ENCODE data around the gene SCN2A. TPM values are rescaled to one million over a fixed set of nuclear protein-coding genes. Genes with fewer than 3 reads are reported as not detected.

SCN2A gene
- total and polyA plus RNA-seq, 2 donors (not counting 1 experiment from before 2014, with no cell fraction given) = 0.22 to 0.24 TPM

GRCh38 chr2:165369898-165370296 is 130.7 kb downstream of the SCN2A start:
- H3K27me3 Mint-ChIP-seq = no peaks in the 10 kb centered on the region
- no peaks in the 10 kb centered on the region for H3K9me3 Mint-ChIP-seq (ENCODE audit: insufficient read depth)
- ChIA-PET POLR2A (no interaction called here), CTCF (no interaction called here)
- H3K36me3 ChIP-seq (replicated peaks in 1 of 2; ENCODE audit: control extremely low read depth in 1 of 2, control insufficient read depth in 1 of 2, extremely low read depth in 1 of 2, insufficient read depth in 2 of 2, low read length in 1 of 2) = no peaks in the 10 kb centered on the region
- H3K4me3 ChIP-seq (ENCODE audit: control extremely low read depth in 1 of 5, extremely low read depth in 1 of 5, insufficient read depth in 1 of 5, low read depth in 2 of 5, low read length in 4 of 5) = no peak overlapping the region
- no peak overlapping the region for H2AFZ ChIP-seq (ENCODE audit: insufficient read depth, low read depth, low read length, poor library complexity, severe bottlenecking)
- H3K4me3 Mint-ChIP-seq = no peak overlapping the region
- no peaks in the 10 kb centered on the region for H3K79me2 ChIP-seq (ENCODE audit: control insufficient read depth, insufficient read depth, low read length)
- intact Hi-C loops (cut with micrococcal nuclease) = no loop called here
- ATAC-seq (ENCODE audit: low read depth) (no peak), DNase-seq (no peak)
- no peak for TF ChIP-seq CTCF (IDR thresholded peaks at IDR 0.05)
- H3K4me2 ChIP-seq (replicated peaks; ENCODE audit: low read depth, low read length, poor library complexity, severe bottlenecking) = no peak overlapping the region
- no peak overlapping the region for H3K9ac ChIP-seq (ENCODE audit: low read length)
- no peaks in the 10 kb centered on the region for H3K4me1 Mint-ChIP-seq
- H4K20me1 ChIP-seq (ENCODE audit: control insufficient read depth, insufficient read depth, low read length, poor library complexity, severe bottlenecking) = no peaks in the 10 kb centered on the region
- H3K27me3 ChIP-seq (replicated peaks in 1 of 4; ENCODE audit: control extremely low read depth in 1 of 4, control insufficient read depth in 3 of 4, insufficient read depth in 4 of 4, low read length in 3 of 4) = no peaks in the 10 kb centered on the region
- no peak overlapping the region for H3K27ac Mint-ChIP-seq
- no peak overlapping the region for H3K27ac ChIP-seq (ENCODE audit: low read length in 2 of 2)
- no peaks in the 10 kb centered on the region for H3K4me1 ChIP-seq (ENCODE audit: control insufficient read depth in 2 of 2, insufficient read depth in 2 of 2, low read length in 2 of 2)
- WGBS (ENCODE audit: insufficient coverage) = no CpG with 5 or more reads among the region's 2 CpGs
- no peaks in the 10 kb centered on the region for H3K9me3 ChIP-seq (ENCODE audit: control extremely low read depth in 1 of 3, control insufficient read depth in 2 of 3, insufficient read depth in 1 of 3, low read length in 2 of 3)

DNA sequence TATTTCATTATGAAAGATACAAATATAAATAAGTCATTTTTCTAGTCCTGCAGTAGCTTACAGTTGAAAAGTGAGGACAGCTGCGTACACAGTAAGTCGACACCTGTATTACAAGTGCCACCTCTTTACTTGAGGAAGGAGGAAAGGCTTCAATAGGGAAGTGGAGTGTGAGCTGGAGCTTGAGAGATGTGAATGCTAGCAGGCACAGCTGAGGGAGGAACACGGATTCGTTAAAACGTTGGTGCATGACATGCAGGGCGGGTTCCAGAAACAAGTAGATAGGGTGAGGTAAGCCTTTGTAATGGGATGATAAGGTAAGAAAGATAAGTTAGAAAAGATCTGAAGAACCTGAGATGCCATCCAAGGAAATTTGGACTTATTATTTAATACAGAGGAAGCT is 132.1 kb downstream of the SCN2A start:
- H3K4me3 Mint-ChIP-seq = no peak overlapping the region
- no peaks in the 10 kb centered on the region for H3K4me1 Mint-ChIP-seq
- ATAC-seq (ENCODE audit: low read depth) = no peak
- Histone ChIP-seq H3K4me1 (ENCODE audit: control insufficient read depth in 2 of 2, insufficient read depth in 2 of 2, low read length in 2 of 2) (no peaks in the 10 kb centered on the region), H3K9ac (ENCODE audit: low read length) (no peak overlapping the region), H3K27me3 (replicated peaks in 1 of 4; ENCODE audit: control extremely low read depth in 1 of 4, control insufficient read depth in 3 of 4, insufficient read depth in 4 of 4, low read length in 3 of 4) (no peaks in the 10 kb centered on the region), H3K4me3 (ENCODE audit: control extremely low read depth in 1 of 5, extremely low read depth in 1 of 5, insufficient read depth in 1 of 5, low read depth in 2 of 5, low read length in 4 of 5) (no peak overlapping the region), H4K20me1 (ENCODE audit: control insufficient read depth, insufficient read depth, low read length, poor library complexity, severe bottlenecking) (no peaks in the 10 kb centered on the region), H3K4me2 (replicated peaks; ENCODE audit: low read depth, low read length, poor library complexity, severe bottlenecking) (no peak overlapping the region), H3K9me3 (ENCODE audit: control extremely low read depth in 1 of 3, control insufficient read depth in 2 of 3, insufficient read depth in 1 of 3, low read length in 2 of 3) (no peaks in the 10 kb centered on the region), H3K79me2 (ENCODE audit: control insufficient read depth, insufficient read depth, low read length) (no peaks in the 10 kb centered on the region), H3K36me3 (replicated peaks in 1 of 2; ENCODE audit: control extremely low read depth in 1 of 2, control insufficient read depth in 1 of 2, extremely low read depth in 1 of 2, insufficient read depth in 2 of 2, low read length in 1 of 2) (no peaks in the 10 kb centered on the region), H2AFZ (ENCODE audit: insufficient read depth, low read depth, low read length, poor library complexity, severe bottlenecking) (no peak overlapping the region), H3K27ac (ENCODE audit: low read length in 2 of 2) (no peak overlapping the region)
- DNase-seq = no peak
- ChIA-PET POLR2A (no interaction called here), CTCF (no interaction called here)
- intact Hi-C loops (cut with micrococcal nuclease) = no loop called here
- no peaks in the 10 kb centered on the region for H3K9me3 Mint-ChIP-seq (ENCODE audit: insufficient read depth)
- H3K27ac Mint-ChIP-seq = no peak overlapping the region
- no peaks in the 10 kb centered on the region for H3K27me3 Mint-ChIP-seq
- TF ChIP-seq CTCF (IDR thresholded peaks at IDR 0.05) (no peak), EZH2 (IDR thresholded peaks at IDR 0.05; ENCODE audit: borderline replicate concordance, insufficient read depth, low read depth, low read length, poor library complexity, severe bottlenecking) (no peak)
- WGBS (ENCODE audit: insufficient coverage) = 98% methylated on average over 4 of the region's 6 CpGs
